Uterine smooth muscle cell (primary cell): ENCODE measurements around the gene RBAK. TPM values are rescaled to one million over a fixed set of nuclear protein-coding genes. Genes with fewer than 3 reads are reported as not detected.

Experiments used
- total RNA-seq: library from RNA; depleted of rRNA; stranded (reverse); fragments of >200 nt; gene quantifications from 2 replicates; pipeline ENCODE4 v1.2.3, GENCODE V29; 2014

RBAK gene
- 7.7 and 9.0 TPM in 2 replicates for total RNA-seq

GRCh38 chr7:5045558-5046396 is at the start of gene RBAK:
TSS of gene RBAK (plus strand) at chr7:5045860. CDS start at chr7:5048077, 2,217 bp downstream.

Other genes starting within 250 kb of the RBAK start
- 0.11 and 0.12 TPM in 2 replicates for gene PAPOLB, start 183.8 kb upstream of the RBAK start, total RNA-seq
- gene RADIL, start 162.1 kb upstream of the RBAK start, total RNA-seq = 0.50 and 1.1 TPM in 2 replicates
- not detected in 2 replicates for gene MMD2, start 86.7 kb upstream of the RBAK start, total RNA-seq
- gene WIPI2, start 144.4 kb downstream of the RBAK start, total RNA-seq = 58.0 and 71.4 TPM in 2 replicates
- gene SLC29A4, start 237.1 kb downstream of the RBAK start, total RNA-seq = 0.66 and 3.6 TPM in 2 replicates